ENCODE data around the gene TTC3.

GRCh38 chr21:37237346-37237745 is 164.3 kb downstream of the TTC3 start:
- TF ChIP-seq EZH2 (optimal IDR thresholded peaks at IDR 0.05; ENCODE audit: low read depth, low read length) = no peak
- TF ChIP-seq CTCF (IDR thresholded peaks at IDR 0.05; ENCODE audit: low read length) = no peak
- no peak for TF ChIP-seq EZH2phosphoT487 (IDR thresholded peaks at IDR 0.05; ENCODE audit: low read length)

All from MM.1S (cell line).